GM12878 (cell line): Measurements from ENCODE around the gene C12orf43. TPM values are rescaled to one million over a fixed set of nuclear protein-coding genes. Genes with fewer than 3 reads are reported as not detected.

Source experiments
- ZNF592 ChIP-seq: fragments of 450-650 bp; IDR thresholded peaks from 2 replicates; pipeline ENCODE4 v1.6.1; 2017; ENCODE audit warnings: mild to moderate bottlenecking, moderate library complexity
- polyA plus RNA-seq, 11 experiments: library from polyadenylated mRNA; depleted of rRNA in 4 of 11; unstranded in 6 of 11; stranded (reverse) in 5 of 11; fragments of >200 nt; fragmentation: Nextera tagmentation in 4 of 11; fragmentation: Illumina TruSeq in 1 of 11; extraction: Ambion mirVana in 4 of 11; extraction: Trizol in 1 of 11; gene quantifications; 1 replicate in 1 of 11; 2 replicates in 10 of 11; pipeline versions ENCODE4 v1.2.1 to v1.2.3, GENCODE V29; 2011 to 2016; ENCODE audit warnings: inconsistent platforms in 2 of 11, missing spikeins in 2 of 11, low read depth in 1 of 11
- total RNA-seq, 4 experiments: library from RNA; depleted of rRNA in 3 of 4; stranded (reverse); fragments of >200 nt in 3 of 4; fragmentation: Illumina TruSeq in 1 of 4; extraction: Trizol in 1 of 4; gene quantifications; 2 replicates each; pipeline versions ENCODE4 v1.2.1 to v1.2.3, GENCODE V29; 2013 to 2021

Gene C12orf43
- total and polyA plus RNA-seq, 10 of the 15 experiments (the other 5 are each of a cell fraction or from before 2014, with no cell fraction given): 7.5 to 30.8 (median 21.3) TPM

- no peak for TF ChIP-seq ZNF592
- TF ChIP-seq, all 136 proteins: peak for 0
Measured at GRCh38 chr12:120950807-120951206, 65.5 kb downstream of the C12orf43 start (continued).

Other genes starting within 250 kb of the C12orf43 start
- 6.8 and 6.9 TPM in 2 replicates for gene SPPL3, start 112.1 kb downstream of the C12orf43 start, total RNA-seq (2014; rRNA removed)
- 8.3 and 10.1 TPM in 2 replicates for gene SPPL3, start 112.1 kb downstream of the C12orf43 start, total RNA-seq (2014; rRNA removed; fragmentation: Illumina TruSeq; extraction: Trizol)
- gene SPPL3, start 112.1 kb downstream of the C12orf43 start, total RNA-seq (2021): 33.0 and 38.2 TPM in 2 replicates
- 20.3 and 20.4 TPM in 2 replicates for gene SPPL3, start 112.1 kb downstream of the C12orf43 start, polyA plus RNA-seq (2011; rRNA removed)
- 45.5 and 48.7 TPM in 2 replicates for gene SPPL3, start 112.1 kb downstream of the C12orf43 start, polyA plus RNA-seq (2014; fragmentation: Illumina TruSeq; extraction: Trizol)
- gene SPPL3, start 112.1 kb downstream of the C12orf43 start, polyA plus RNA-seq (2014; fragmentation: Nextera tagmentation; extraction: Ambion mirVana): 1 to 10 TPM; 5.7 to 8.3 TPM
- gene SPPL3, start 112.1 kb downstream of the C12orf43 start, polyA plus RNA-seq (2014; rRNA removed): 11.7 and 15.2 TPM in 2 replicates
- 10 to 100 TPM in 1 of 2 experiments, 1 to 10 TPM in 1; 4.3 to 18.3 TPM for gene SPPL3, start 112.1 kb downstream of the C12orf43 start, polyA plus RNA-seq (2016; fragmentation: Nextera tagmentation; extraction: Ambion mirVana)
- not detected in 2 replicates for gene HNF1A, start 37.9 kb downstream of the C12orf43 start, total RNA-seq (2014; rRNA removed)
- gene HNF1A, start 37.9 kb downstream of the C12orf43 start, total RNA-seq (2014; rRNA removed; fragmentation: Illumina TruSeq; extraction: Trizol): not detected in 2 replicates
- gene HNF1A, start 37.9 kb downstream of the C12orf43 start, total RNA-seq (2021): 0.10 TPM in 1 of 2 replicates, not detected in the other
- gene HNF1A, start 37.9 kb downstream of the C12orf43 start, polyA plus RNA-seq (2011; rRNA removed): not detected in 2 replicates
- gene HNF1A, start 37.9 kb downstream of the C12orf43 start, polyA plus RNA-seq (2014; fragmentation: Illumina TruSeq; extraction: Trizol): not detected in 2 replicates
- not detected for gene HNF1A, start 37.9 kb downstream of the C12orf43 start, polyA plus RNA-seq (2014; fragmentation: Nextera tagmentation; extraction: Ambion mirVana)
- not detected in 2 replicates for gene HNF1A, start 37.9 kb downstream of the C12orf43 start, polyA plus RNA-seq (2014; rRNA removed)
- not detected for gene HNF1A, start 37.9 kb downstream of the C12orf43 start, polyA plus RNA-seq (2016; fragmentation: Nextera tagmentation; extraction: Ambion mirVana)
- 4.4 and 4.6 TPM in 2 replicates for gene OASL, start 22.8 kb upstream of the C12orf43 start, total RNA-seq (2014; rRNA removed)
- 2.3 and 3.4 TPM in 2 replicates for gene OASL, start 22.8 kb upstream of the C12orf43 start, total RNA-seq (2014; rRNA removed; fragmentation: Illumina TruSeq; extraction: Trizol)
- gene OASL, start 22.8 kb upstream of the C12orf43 start, total RNA-seq (2021): 2.6 and 3.9 TPM in 2 replicates
- 7.2 and 9.1 TPM in 2 replicates for gene OASL, start 22.8 kb upstream of the C12orf43 start, polyA plus RNA-seq (2011; rRNA removed)
- gene OASL, start 22.8 kb upstream of the C12orf43 start, polyA plus RNA-seq (2014; fragmentation: Illumina TruSeq; extraction: Trizol): 2.1 and 2.9 TPM in 2 replicates
- gene OASL, start 22.8 kb upstream of the C12orf43 start, polyA plus RNA-seq (2014; fragmentation: Nextera tagmentation; extraction: Ambion mirVana): 1 to 10 TPM; 2.5 to 2.7 TPM
- gene OASL, start 22.8 kb upstream of the C12orf43 start, polyA plus RNA-seq (2014; rRNA removed): 2.0 and 2.8 TPM in 2 replicates
- gene OASL, start 22.8 kb upstream of the C12orf43 start, polyA plus RNA-seq (2016; fragmentation: Nextera tagmentation; extraction: Ambion mirVana): 1 to 10 TPM; 2.6 to 2.7 TPM
- gene P2RX7, start 116.4 kb upstream of the C12orf43 start, total RNA-seq (2014; rRNA removed): 1.5 and 2.2 TPM in 2 replicates
- 1.7 and 1.8 TPM in 2 replicates for gene P2RX7, start 116.4 kb upstream of the C12orf43 start, total RNA-seq (2014; rRNA removed; fragmentation: Illumina TruSeq; extraction: Trizol)
- 1.5 and 2.2 TPM in 2 replicates for gene P2RX7, start 116.4 kb upstream of the C12orf43 start, total RNA-seq (2021)
- gene P2RX7, start 116.4 kb upstream of the C12orf43 start, polyA plus RNA-seq (2011; rRNA removed): 1.7 and 2.2 TPM in 2 replicates
- gene P2RX7, start 116.4 kb upstream of the C12orf43 start, polyA plus RNA-seq (2014; fragmentation: Illumina TruSeq; extraction: Trizol): 2.6 and 2.7 TPM in 2 replicates
- 1 to 10 TPM in 1 of 2 experiments, under 1 TPM in 1; 0.99 to 1.2 TPM for gene P2RX7, start 116.4 kb upstream of the C12orf43 start, polyA plus RNA-seq (2014; fragmentation: Nextera tagmentation; extraction: Ambion mirVana)
- gene P2RX7, start 116.4 kb upstream of the C12orf43 start, polyA plus RNA-seq (2014; rRNA removed): 1.4 and 1.5 TPM in 2 replicates
- 1 to 10 TPM in 1 of 2 experiments, under 1 TPM in 1; 0.74 to 1.2 TPM for gene P2RX7, start 116.4 kb upstream of the C12orf43 start, polyA plus RNA-seq (2016; fragmentation: Nextera tagmentation; extraction: Ambion mirVana)
- gene P2RX4, start 193.6 kb upstream of the C12orf43 start, total RNA-seq (2014; rRNA removed): 25.3 and 28.0 TPM in 2 replicates
- gene P2RX4, start 193.6 kb upstream of the C12orf43 start, total RNA-seq (2014; rRNA removed; fragmentation: Illumina TruSeq; extraction: Trizol): 15.3 and 17.3 TPM in 2 replicates
- 17.0 and 18.6 TPM in 2 replicates for gene P2RX4, start 193.6 kb upstream of the C12orf43 start, total RNA-seq (2021)
- gene P2RX4, start 193.6 kb upstream of the C12orf43 start, polyA plus RNA-seq (2011; rRNA removed): 35.2 and 43.4 TPM in 2 replicates
- 10.4 and 16.2 TPM in 2 replicates for gene P2RX4, start 193.6 kb upstream of the C12orf43 start, polyA plus RNA-seq (2014; fragmentation: Illumina TruSeq; extraction: Trizol)
- gene P2RX4, start 193.6 kb upstream of the C12orf43 start, polyA plus RNA-seq (2014; fragmentation: Nextera tagmentation; extraction: Ambion mirVana): 10 to 100 TPM in 1 of 2 experiments, 1 to 10 TPM in 1; 9.0 to 11.3 TPM
- gene P2RX4, start 193.6 kb upstream of the C12orf43 start, polyA plus RNA-seq (2014; rRNA removed): 28.4 and 31.7 TPM in 2 replicates
- 10 to 100 TPM; 22.4 to 27.4 TPM for gene P2RX4, start 193.6 kb upstream of the C12orf43 start, polyA plus RNA-seq (2016; fragmentation: Nextera tagmentation; extraction: Ambion mirVana)